Effector memory CD8-positive, alpha-beta T cell (primary cell): ENCODE measurements around the gene BAZ2A.
A peak's percentile ranks its signal among the peaks of the same experiment; 100 is the strongest.

Experiments used
- ATAC-seq: fragments of 150-1000 bp; cut with Tn5 transposase; replicated peaks from 2 replicates; pipeline ENCODE4 v1.10.0; 2021; ENCODE audit warnings: mild to moderate bottlenecking, moderate library complexity
- DNase-seq, 3 experiments: peaks; one replicate each; pipeline ENCODE4 v3.0.0; 2021
- H3K27ac Mint-ChIP-seq, 2 donors: one replicate each; pipeline ENCODE4 v1.8.0; 2022; ENCODE audit warnings: mild to moderate bottlenecking in 2 of 2, mixed read lengths in 2 of 2, moderate library complexity in 2 of 2
- H3K27me3 Mint-ChIP-seq, 2 donors: one replicate each; pipeline ENCODE4 v1.8.0; 2022; ENCODE audit warnings: mixed read lengths in 2 of 2
- H3K36me3 Mint-ChIP-seq: one replicate; pipeline ENCODE4 v1.8.0; 2022; ENCODE audit warnings: mild to moderate bottlenecking, moderate library complexity, mixed read lengths; ENCODE audit not compliant: insufficient read depth
- H3K4me1 Mint-ChIP-seq, 2 donors: one replicate each; pipeline ENCODE4 v1.8.0; 2022; ENCODE audit warnings: low read depth in 2 of 2, mixed read lengths in 2 of 2
- H3K4me3 Mint-ChIP-seq, 2 donors: one replicate each; pipeline ENCODE4 v1.8.0; 2022; ENCODE audit warnings: mild to moderate bottlenecking in 2 of 2, mixed read lengths in 2 of 2, moderate library complexity in 2 of 2
- H3K9me3 Mint-ChIP-seq, 2 donors: one replicate each; pipeline ENCODE4 v1.8.0; 2022; ENCODE audit warnings: mixed read lengths in 2 of 2

The BAZ2A gene

GRCh38 chr12:56645717-56646446, 15.8 kb upstream of the BAZ2A start, which contains the start of gene ATP5F1B:
ATP5F1B (minus strand) TSS chr12:56645984; CDS start chr12:56645963, 21 bp downstream.
- Mint-ChIP-seq H3K4me3 (peak within 1 kb of the TSS; percentile 90 to 95), H3K27me3 (no peaks in the 10 kb centered on the region), H3K36me3 (peaks cover 55% of the 10 kb centered on the region), H3K9me3 (no peaks in the 10 kb centered on the region), H3K4me1 (peaks cover 24 to 29% of the 10 kb centered on the region in 2 donors), H3K27ac (peak within 1 kb of the TSS; percentile 96 to 97)
- DNase-seq (peak; percentile 85 to 88 (median 87)), ATAC-seq (peak; percentile 92)

GRCh38 chr12:56645201-56645716, 15.1 kb upstream of the BAZ2A start:
- peaks cover 61% of the 10 kb centered on the region for H3K36me3 Mint-ChIP-seq
- ATAC-seq: no peak

GRCh38 chr12:56644654-56645053, 14.5 kb upstream of the BAZ2A start:
- Mint-ChIP-seq H3K4me1 (peaks cover 26 to 29% of the 10 kb centered on the region in 2 donors), H3K9me3 (no peaks in the 10 kb centered on the region), H3K27me3 (no peaks in the 10 kb centered on the region), H3K36me3 (peaks cover 67% of the 10 kb centered on the region), H3K4me3 (peak overlapping the region; percentile 90 to 95), H3K27ac (peak overlapping the region; percentile 96 to 97)
- ATAC-seq (no peak), DNase-seq (no peak)

More at GRCh38 chr12:56645201-56645716, 15.1 kb upstream of the BAZ2A start:
- Mint-ChIP-seq H3K4me3 (peak overlapping the region; percentile 90 to 95), H3K27me3 (no peaks in the 10 kb centered on the region), H3K9me3 (no peaks in the 10 kb centered on the region), H3K27ac (peak overlapping the region; percentile 96 to 97), H3K4me1 (peaks cover 24 to 29% of the 10 kb centered on the region in 2 donors)
- DNase-seq: no peak

- Mint-ChIP-seq H3K36me3 (peaks cover 96% of the 10 kb centered on the region), H3K27ac (peak overlapping the region in 1 of 2 donors; percentile 65), H3K9me3 (no peaks in the 10 kb centered on the region), H3K4me1 (peaks cover 30 to 31% of the 10 kb centered on the region in 2 donors), H3K4me3 (no peak overlapping the region), H3K27me3 (no peaks in the 10 kb centered on the region)
- ATAC-seq (no peak), DNase-seq (no peak)
These were observed 11.1 kb upstream of the BAZ2A start for GRCh38 chr12:56641219-56641618.

- Mint-ChIP-seq H3K27ac (peak overlapping the region; percentile 92 to 98), H3K4me1 (peaks cover 40 to 41% of the 10 kb centered on the region in 2 donors), H3K9me3 (no peaks in the 10 kb centered on the region), H3K27me3 (no peaks in the 10 kb centered on the region), H3K36me3 (peaks cover 72% of the 10 kb centered on the region), H3K4me3 (no peak overlapping the region)
- DNase-seq (no peak), ATAC-seq (no peak)
These were observed 7.5 kb upstream of the BAZ2A start for GRCh38 chr12:56637621-56638020.

GRCh38 chr12:56636675-56637540, 6.8 kb upstream of the BAZ2A start:
- DNase-seq (peak; percentile 94 to 98 (median 95)), ATAC-seq (peak; percentile 77)
- peak overlapping the region; percentile 95 to 100 for H3K4me3 Mint-ChIP-seq
- H3K36me3 Mint-ChIP-seq: peaks cover 65% of the 10 kb centered on the region
- no peaks in the 10 kb centered on the region for H3K27me3 Mint-ChIP-seq
- H3K9me3 Mint-ChIP-seq: no peaks in the 10 kb centered on the region
- peak overlapping the region; percentile 92 to 98 for H3K27ac Mint-ChIP-seq
- peaks cover 43 to 46% of the 10 kb centered on the region in 2 donors for H3K4me1 Mint-ChIP-seq

- H3K27me3 Mint-ChIP-seq: no peaks in the 10 kb centered on the region
- peaks cover 48 to 51% of the 10 kb centered on the region in 2 donors for H3K4me1 Mint-ChIP-seq
- H3K36me3 Mint-ChIP-seq: peaks cover 56% of the 10 kb centered on the region
- H3K27ac Mint-ChIP-seq: peak overlapping the region; percentile 92 to 98
- ATAC-seq: peak; percentile 67
- H3K9me3 Mint-ChIP-seq: no peaks in the 10 kb centered on the region
- H3K4me3 Mint-ChIP-seq: peak overlapping the region; percentile 95 to 100
- DNase-seq: peak; percentile 56 to 66 (median 60)
These were observed 5.9 kb upstream of the BAZ2A start for GRCh38 chr12:56635806-56636674.

- DNase-seq (peak; percentile 51 to 61 (median 59)), ATAC-seq (peak; percentile 38)
- Mint-ChIP-seq H3K4me1 (peaks cover 57% of the 10 kb centered on the region in 2 donors), H3K36me3 (peaks cover 54% of the 10 kb centered on the region), H3K9me3 (no peaks in the 10 kb centered on the region), H3K27ac (peak overlapping the region; percentile 92 to 98), H3K27me3 (no peaks in the 10 kb centered on the region), H3K4me3 (peak overlapping the region; percentile 95 to 100)
These were observed 5.0 kb upstream of the BAZ2A start for GRCh38 chr12:56634837-56635791.

- ATAC-seq: no peak
- peak overlapping the region; percentile 92 to 98 for H3K27ac Mint-ChIP-seq
- peak in 2 of 3 experiments; percentile 6 to 12 for DNase-seq
- H3K36me3 Mint-ChIP-seq: peaks cover 54% of the 10 kb centered on the region
- peak overlapping the region; percentile 95 to 100 for H3K4me3 Mint-ChIP-seq
- peaks cover 55 to 57% of the 10 kb centered on the region in 2 donors for H3K4me1 Mint-ChIP-seq
- no peaks in the 10 kb centered on the region for H3K27me3 Mint-ChIP-seq
- no peaks in the 10 kb centered on the region for H3K9me3 Mint-ChIP-seq
These were observed 4.2 kb upstream of the BAZ2A start for GRCh38 chr12:56634242-56634836.

GRCh38 chr12:56633468-56634241, 3.5 kb upstream of the BAZ2A start:
- ATAC-seq (no peak), DNase-seq (no peak)
- Mint-ChIP-seq H3K27ac (peak overlapping the region; percentile 92 to 98), H3K4me3 (peak overlapping the region; percentile 95 to 100), H3K4me1 (peaks cover 55 to 59% of the 10 kb centered on the region in 2 donors), H3K36me3 (peaks cover 53% of the 10 kb centered on the region), H3K9me3 (no peaks in the 10 kb centered on the region), H3K27me3 (no peaks in the 10 kb centered on the region)
